A673 (cell line): Measurements from ENCODE around the gene PIGS. TPM values are rescaled to one million over a fixed set of nuclear protein-coding genes. Genes with fewer than 3 reads are reported as not detected.

Experiments used
- BruUV-seq: library from RNA; stranded (reverse); fragments of 400-500 nt; replicated peaks from 2 replicates; lab custom pipeline; 2021; lab: Mats Ljungman, UMichigan
- CTCF ChIA-PET: fragments of 300-600 bp; sonication (Branson Sonifier 250); formaldehyde crosslinking; loops from one replicate; lab custom pipeline; 2022; ENCODE audit warnings: antibody characterized with exemption; lab: Charles Lee
- POLR2A ChIA-PET: fragments of 300-600 bp; sonication (Branson Sonifier 250); formaldehyde crosslinking; loops from one replicate; lab custom pipeline; 2022; ENCODE audit warnings: antibody characterized with exemption; ENCODE audit not compliant: low non-redundant PET; lab: Charles Lee
- DNase-seq: peaks from one replicate; pipeline ENCODE4 v3.0.0-alpha.2; 2015; ENCODE audit warnings: low spot score
- H3K27ac ChIP-seq: fragments of 200-600 bp; sonication (generic); 2 replicates; pipeline ENCODE4 v1.5.1; 2016; ENCODE audit warnings: mixed run types, low read depth, mild to moderate bottlenecking, mixed read lengths, antibody characterized with exemption, low read length; ENCODE audit not compliant: poor library complexity, severe bottlenecking
- H3K27me3 ChIP-seq: fragments of 200-600 bp; sonication (generic); replicated peaks from 2 replicates; pipeline ENCODE4 v1.6.1; 2017; ENCODE audit warnings: mixed run types, low read depth, mild to moderate bottlenecking, mixed read lengths, antibody characterized with exemption, low read length; ENCODE audit not compliant: insufficient read depth, poor library complexity
- H3K36me3 ChIP-seq: fragments of 200-600 bp; sonication (generic); 2 replicates; pipeline ENCODE4 v1.6.1; 2016; ENCODE audit warnings: mixed run types, mild to moderate bottlenecking, mixed read lengths, antibody characterized with exemption, low read length; ENCODE audit not compliant: insufficient read depth, poor library complexity, severe bottlenecking
- H3K4me1 ChIP-seq: fragments of 200-600 bp; sonication (generic); 2 replicates; pipeline ENCODE4 v1.6.1; 2017; ENCODE audit warnings: mixed run types, mild to moderate bottlenecking, mixed read lengths, antibody characterized with exemption, low read length; ENCODE audit not compliant: insufficient read depth, poor library complexity, severe bottlenecking
- H3K4me3 ChIP-seq: fragments of 200-600 bp; sonication (generic); 2 replicates; pipeline ENCODE4 v1.5.1; 2016; ENCODE audit warnings: low read depth, mixed run types, mild to moderate bottlenecking, mixed read lengths, low read length; ENCODE audit not compliant: poor library complexity, severe bottlenecking
- H3K9me3 ChIP-seq: fragments of 200-600 bp; sonication (generic); 2 replicates; pipeline ENCODE4 v1.6.1; 2016; ENCODE audit warnings: mixed run types, low read depth, mild to moderate bottlenecking, mixed read lengths, antibody characterized with exemption, low read length; ENCODE audit not compliant: poor library complexity, severe bottlenecking
- EZH2 ChIP-seq: fragments of 200-600 bp; sonication (generic); IDR thresholded peaks from 2 replicates; pipeline ENCODE4 v1.6.1; 2017; ENCODE audit warnings: borderline replicate concordance, low read depth, mild to moderate bottlenecking, mixed read lengths, antibody characterized with exemption, low read length; ENCODE audit not compliant: poor library complexity, severe bottlenecking
- intact Hi-C: fragments of 100-400 bp; cut with micrococcal nuclease; formaldehyde crosslinking; loops from one replicate; pipeline ENCODE4 v1.10.0; 2022; ENCODE audit not compliant: unreplicated experiment
- total RNA-seq: library from RNA; stranded (reverse); gene quantifications from 2 replicates; pipeline ENCODE4 v1.2.3, GENCODE V29; 2021
- TF ChIP-seq, protein P1 (sequence below): fragments of 300-800, 200-600 bp; sonication (generic); conservative IDR thresholded peaks from 2 replicates; pipeline ENCODE4 v1.5.1; 2017; ENCODE audit warnings: low read depth, mild to moderate bottlenecking, antibody characterized with exemption, low read length, moderate library complexity, mixed read lengths

PIGS gene
- total RNA-seq, 1 experiment from 2014 or later = 51.6 TPM

DNA sequence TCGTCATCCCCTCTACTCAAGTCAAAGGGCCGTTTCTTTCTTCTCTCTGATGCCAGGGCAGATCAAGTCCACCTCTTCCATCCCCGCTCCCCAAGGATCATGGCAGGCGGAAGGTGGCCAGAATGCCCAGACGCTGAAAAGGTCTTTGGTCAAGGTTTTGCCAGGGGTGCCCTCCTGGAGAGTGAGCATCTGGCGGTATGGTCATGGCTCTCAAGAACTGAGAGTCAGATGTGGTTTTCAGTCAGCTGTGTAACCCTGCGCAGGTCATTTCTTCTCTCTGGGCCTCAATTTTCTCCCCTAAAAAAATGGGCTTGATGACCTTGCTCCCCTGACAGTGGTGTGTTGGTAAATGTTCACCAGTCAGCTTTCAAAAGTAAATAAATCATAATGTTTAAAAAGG lies 52.7 kb downstream of the PIGS start:
- H3K27ac ChIP-seq = no peak overlapping the region
- CTCF ChIA-PET = no interaction called here
- no peak overlapping the region for H3K4me3 ChIP-seq
- peaks cover 11% of the 10 kb centered on the region for H3K27me3 ChIP-seq
- TF ChIP-seq, protein P1, sequence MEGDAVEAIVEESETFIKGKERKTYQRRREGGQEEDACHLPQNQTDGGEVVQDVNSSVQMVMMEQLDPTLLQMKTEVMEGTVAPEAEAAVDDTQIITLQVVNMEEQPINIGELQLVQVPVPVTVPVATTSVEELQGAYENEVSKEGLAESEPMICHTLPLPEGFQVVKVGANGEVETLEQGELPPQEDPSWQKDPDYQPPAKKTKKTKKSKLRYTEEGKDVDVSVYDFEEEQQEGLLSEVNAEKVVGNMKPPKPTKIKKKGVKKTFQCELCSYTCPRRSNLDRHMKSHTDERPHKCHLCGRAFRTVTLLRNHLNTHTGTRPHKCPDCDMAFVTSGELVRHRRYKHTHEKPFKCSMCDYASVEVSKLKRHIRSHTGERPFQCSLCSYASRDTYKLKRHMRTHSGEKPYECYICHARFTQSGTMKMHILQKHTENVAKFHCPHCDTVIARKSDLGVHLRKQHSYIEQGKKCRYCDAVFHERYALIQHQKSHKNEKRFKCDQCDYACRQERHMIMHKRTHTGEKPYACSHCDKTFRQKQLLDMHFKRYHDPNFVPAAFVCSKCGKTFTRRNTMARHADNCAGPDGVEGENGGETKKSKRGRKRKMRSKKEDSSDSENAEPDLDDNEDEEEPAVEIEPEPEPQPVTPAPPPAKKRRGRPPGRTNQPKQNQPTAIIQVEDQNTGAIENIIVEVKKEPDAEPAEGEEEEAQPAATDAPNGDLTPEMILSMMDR = no peak
- no peak for TF ChIP-seq EZH2
- no peak for DNase-seq
- H3K36me3 ChIP-seq = no peaks in the 10 kb centered on the region
- intact Hi-C loops = no loop called here
- no peaks in the 10 kb centered on the region for H3K9me3 ChIP-seq
- no TSS peak for BruUV-seq
- H3K4me1 ChIP-seq = no peaks in the 10 kb centered on the region
- POLR2A ChIA-PET = no interaction called here

DNA sequence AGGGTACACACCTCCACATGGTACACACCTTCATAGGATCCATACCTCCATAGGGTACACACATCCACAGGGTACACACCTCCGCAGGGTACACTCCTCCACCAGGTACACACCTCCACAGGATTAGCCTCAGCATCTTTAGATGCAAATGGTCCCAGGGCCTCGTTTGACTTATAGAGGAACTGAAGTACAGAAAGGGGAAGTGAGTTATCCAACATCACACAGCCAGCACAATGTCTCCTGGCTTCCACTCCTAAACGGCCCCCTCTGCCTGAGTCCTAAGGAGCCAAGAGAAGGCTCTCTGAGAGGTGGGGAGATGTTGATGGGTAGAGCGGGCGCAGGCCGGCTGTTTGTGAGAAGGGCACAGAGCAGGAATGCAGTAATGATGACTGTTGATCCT lies 53.2 kb downstream of the PIGS start:
- intact Hi-C loops = no loop called here
- no TSS peak for BruUV-seq

DNA sequence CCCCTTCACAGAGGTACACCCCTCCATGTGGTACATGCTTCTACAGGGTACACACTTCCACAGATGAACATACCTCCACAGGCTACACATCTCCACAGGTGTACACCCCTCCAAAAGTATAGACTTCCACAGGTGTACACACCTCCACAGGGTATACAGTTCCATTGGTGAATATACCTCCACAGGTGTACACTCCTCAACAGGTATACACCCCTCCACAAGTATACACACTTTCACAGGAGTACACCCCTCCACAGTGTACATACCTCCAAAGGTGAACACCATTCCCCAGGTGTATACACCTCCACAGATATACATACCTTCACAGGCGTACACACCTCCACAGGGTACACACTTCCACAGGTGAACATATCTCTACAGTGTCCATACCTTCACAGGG lies 55.8 kb downstream of the PIGS start:
- H3K36me3 ChIP-seq = no peaks in the 10 kb centered on the region
- DNase-seq = no peak
- BruUV-seq = no TSS peak
- no peak for TF ChIP-seq EZH2
- TF ChIP-seq, protein P1 = no peak
- ChIA-PET POLR2A (no interaction called here), CTCF (no interaction called here)
- no peak overlapping the region for H3K4me3 ChIP-seq
- H3K27ac ChIP-seq = no peak overlapping the region
- H3K27me3 ChIP-seq = peaks cover 34% of the 10 kb centered on the region
- no peaks in the 10 kb centered on the region for H3K9me3 ChIP-seq
- H3K4me1 ChIP-seq = no peaks in the 10 kb centered on the region
- intact Hi-C loops = no loop called here

More for the DNA sequence above, 53.2 kb downstream of the PIGS start:
- Histone ChIP-seq H3K36me3 (no peaks in the 10 kb centered on the region), H3K27me3 (peaks cover 15% of the 10 kb centered on the region), H3K4me3 (no peak overlapping the region), H3K4me1 (no peaks in the 10 kb centered on the region), H3K27ac (no peak overlapping the region), H3K9me3 (no peaks in the 10 kb centered on the region)
- TF ChIP-seq EZH2 = no peak
- TF ChIP-seq, protein P1 = no peak
- ChIA-PET CTCF (no interaction called here), POLR2A (no interaction called here)
- no peak for DNase-seq
